HG03575 (cell line): ENCODE measurements around the gene SLC1A2.

ENCODE experiments used
- ATAC-seq: cut with Tn5 transposase; IDR thresholded peaks from one replicate; pipeline ENCODE4 v1.9.1; 2021; ENCODE audit not compliant: unreplicated experiment, insufficient number of reproducible peaks, low FRiP score; ENCODE audit errors: extremely low read depth

Gene SLC1A2

GRCh38 chr11:35316161-35316560 is 103.2 kb downstream of the SLC1A2 start:
- no peak for ATAC-seq

DNA sequence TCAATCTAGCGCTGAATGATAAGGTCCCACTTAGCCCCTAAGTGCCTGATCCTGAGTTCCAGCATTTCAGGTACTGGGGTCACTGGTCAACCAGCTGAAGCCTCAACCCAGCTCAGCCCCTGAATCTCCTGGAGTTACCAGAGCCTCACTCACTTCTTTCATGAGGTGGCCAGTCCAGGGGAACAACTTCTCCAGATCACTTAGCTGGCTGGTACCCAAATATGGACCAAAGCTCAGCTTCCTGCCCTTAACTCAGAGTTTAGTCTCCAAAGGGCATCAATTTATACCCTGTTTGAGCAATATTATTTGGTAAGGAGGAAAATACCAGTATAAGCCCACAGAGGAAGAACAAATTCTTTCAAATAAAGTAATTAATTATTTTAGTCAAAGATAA is 105.6 kb downstream of the SLC1A2 start:
- ATAC-seq, result no peak

DNA sequence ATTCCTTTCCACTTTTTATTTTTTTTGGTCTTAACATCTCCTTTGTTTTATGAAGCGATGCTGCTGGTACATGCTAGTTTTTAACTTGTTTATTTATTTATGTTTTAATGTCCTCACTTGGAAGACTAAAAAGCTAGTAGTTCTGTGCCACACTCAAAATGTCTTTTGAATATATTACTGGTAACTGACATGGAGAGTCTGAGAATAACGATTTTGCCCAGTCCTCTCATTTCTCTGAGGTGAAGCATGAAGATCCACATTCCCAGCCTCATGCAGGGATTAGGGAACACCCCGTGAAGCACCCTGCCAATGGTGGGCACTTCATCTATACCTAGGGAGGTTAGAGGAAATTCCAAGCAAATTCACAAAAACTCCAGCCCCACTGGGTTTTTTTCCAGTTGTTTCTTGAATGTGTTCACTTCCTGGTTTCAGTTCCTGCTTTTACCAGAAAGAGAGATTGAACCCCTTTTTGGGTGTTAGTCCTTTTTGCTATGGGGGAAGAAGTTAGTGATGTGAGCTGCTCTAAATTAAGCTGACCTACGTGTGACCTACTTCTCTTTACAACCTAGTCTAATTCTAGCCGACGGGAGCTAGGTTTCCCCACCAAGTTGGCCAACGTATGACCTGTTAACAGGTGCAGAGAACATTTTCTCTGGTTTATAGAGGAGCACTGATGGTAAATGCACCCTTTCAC is 106.1 kb downstream of the SLC1A2 start:
- peak; percentile 88 for ATAC-seq

DNA sequence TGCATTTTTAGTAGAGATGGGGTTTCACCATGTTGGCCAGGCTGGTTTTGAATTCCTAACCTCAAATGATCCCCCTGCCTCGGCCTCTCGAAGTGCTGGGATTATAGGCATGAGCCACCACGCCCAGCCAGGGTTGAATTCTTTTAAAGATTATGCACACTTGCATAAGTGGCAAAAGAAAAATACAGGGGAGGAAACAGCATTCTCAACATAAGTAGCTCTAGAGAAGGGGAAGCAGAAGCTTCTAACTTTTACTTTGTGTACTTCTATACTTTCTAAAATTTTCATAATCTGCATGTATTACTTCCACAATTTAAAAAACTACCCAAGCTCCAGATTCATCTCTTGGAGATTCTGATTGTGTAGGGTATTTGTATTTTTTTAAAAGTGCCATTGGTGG is 108.0 kb downstream of the SLC1A2 start:
- no peak for ATAC-seq

DNA sequence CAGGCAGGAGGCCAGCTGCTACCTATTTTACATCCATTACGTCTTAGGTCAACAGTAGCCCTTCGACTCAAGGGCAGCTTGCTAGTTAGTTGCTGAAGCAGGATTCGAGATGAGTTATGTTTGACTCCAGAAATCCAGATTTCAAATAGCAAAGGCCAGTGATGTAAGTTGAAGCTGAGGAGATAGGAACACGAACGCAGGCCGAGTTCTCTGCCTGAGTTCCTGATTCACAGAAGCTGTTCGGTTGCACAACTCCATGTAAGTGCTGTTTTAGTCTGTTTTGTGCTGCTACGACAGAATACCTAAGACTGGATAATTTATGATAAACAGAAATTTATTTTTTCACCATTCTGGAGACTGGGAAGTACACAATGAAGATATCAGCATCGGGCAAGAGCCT is 111.2 kb downstream of the SLC1A2 start:
- no peak for ATAC-seq

DNA sequence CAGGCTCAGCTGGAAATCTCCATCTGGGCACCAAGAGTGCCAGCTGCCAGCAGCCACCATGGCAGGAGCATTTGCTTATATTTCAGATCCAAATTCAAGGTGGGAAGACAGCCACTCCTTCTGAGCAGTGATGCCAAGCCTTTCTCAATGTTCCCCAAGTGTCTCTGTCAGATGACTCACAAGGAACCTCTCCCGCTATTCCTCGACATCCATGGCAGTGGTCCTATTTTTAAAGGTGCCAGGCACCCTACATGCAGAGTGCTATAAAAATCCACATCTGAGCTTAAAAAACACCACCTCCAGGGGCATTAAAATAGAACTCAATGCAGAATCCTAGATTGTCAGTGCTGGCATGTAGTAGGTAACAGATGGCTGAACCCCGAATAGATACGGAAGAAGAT is 112.1 kb downstream of the SLC1A2 start:
- no peak for ATAC-seq

- no peak for ATAC-seq
Measured at GRCh38 chr11:35305670-35306382, 113.5 kb downstream of the SLC1A2 start.

- no peak for ATAC-seq
Measured at GRCh38 chr11:35304900-35305460, 114.4 kb downstream of the SLC1A2 start.

DNA sequence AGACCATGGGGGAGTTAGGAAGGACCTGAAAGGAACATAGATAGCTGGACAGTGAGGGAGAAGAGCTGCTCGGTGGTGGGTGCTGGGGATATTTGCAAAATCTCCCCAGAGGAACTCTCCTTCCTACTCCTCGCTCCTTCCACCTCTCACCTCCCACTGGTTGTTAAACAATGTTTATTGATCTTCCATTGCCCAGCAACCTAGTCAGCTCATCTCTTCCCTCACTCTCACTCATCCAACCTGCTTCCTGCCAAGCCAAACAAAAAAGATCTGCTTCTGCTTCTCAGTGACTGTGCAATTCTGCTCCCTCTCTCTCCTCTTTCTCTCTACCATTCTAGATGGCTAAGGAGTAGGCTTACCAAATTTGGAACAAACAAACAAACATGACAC is 115.0 kb downstream of the SLC1A2 start:
- ATAC-seq, result no peak

DNA sequence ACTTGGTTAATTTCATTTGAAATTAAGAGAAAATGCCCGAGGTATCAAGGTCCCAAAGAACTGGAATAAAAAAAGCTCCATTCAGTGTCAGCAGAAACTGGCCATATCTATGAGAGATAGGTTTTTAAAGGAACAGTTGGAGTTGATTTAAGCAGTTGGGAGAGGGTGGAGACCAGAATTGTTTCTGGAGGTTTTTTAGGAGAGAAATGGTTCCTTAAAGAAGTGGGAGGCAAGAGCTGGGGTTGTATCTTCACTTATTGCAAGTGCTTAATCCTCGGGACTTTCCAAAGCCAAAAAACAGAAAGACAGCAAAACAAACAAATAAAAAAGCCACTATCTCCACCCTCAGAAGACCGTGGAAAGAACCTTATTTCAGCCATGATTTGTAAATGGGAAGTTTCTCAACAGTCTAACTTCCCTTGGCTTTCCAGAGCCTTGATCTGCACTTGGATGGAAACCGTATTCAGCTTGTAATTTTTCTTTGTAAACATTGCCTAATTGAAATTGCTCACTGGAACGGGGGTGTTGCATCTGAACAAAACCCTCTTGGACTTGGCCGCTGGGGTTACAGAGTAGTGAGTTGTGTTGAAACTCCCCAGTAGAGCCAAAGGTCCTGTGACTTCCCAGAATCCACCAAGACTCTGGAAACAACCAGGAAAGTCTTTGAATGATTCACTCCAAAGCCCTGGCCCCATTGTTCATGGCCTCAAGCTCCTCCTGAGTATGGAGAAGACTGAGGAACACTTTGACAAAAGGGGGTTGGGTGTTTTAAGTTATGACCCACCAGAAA is 115.6 kb downstream of the SLC1A2 start:
- no peak for ATAC-seq

GRCh38 chr11:35302398-35302797 is 117.0 kb downstream of the SLC1A2 start:
- no peak for ATAC-seq

- no peak for ATAC-seq
Measured at GRCh38 chr11:35298369-35298768, 121.0 kb downstream of the SLC1A2 start.

GRCh38 chr11:35295751-35296150 is 123.6 kb downstream of the SLC1A2 start:
- ATAC-seq, result no peak

DNA sequence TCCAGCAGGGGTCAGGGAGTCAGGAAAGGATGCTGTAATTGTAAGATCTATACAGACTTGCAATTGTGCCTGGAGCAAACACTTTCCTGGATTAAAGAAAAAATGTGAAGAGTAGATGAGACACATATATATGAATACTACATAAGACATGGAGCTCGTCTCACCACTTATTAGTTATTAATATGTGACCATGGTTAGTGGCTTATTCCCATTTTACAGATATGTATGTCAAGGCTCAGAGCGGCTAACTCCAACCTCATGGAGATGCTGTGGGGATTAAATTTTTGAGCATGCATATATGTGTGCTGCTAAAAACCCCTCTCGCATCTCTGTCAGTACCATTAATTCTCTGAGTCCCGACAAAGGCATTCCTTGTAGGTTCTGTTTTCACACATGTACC is 125.7 kb downstream of the SLC1A2 start:
- no peak for ATAC-seq

DNA sequence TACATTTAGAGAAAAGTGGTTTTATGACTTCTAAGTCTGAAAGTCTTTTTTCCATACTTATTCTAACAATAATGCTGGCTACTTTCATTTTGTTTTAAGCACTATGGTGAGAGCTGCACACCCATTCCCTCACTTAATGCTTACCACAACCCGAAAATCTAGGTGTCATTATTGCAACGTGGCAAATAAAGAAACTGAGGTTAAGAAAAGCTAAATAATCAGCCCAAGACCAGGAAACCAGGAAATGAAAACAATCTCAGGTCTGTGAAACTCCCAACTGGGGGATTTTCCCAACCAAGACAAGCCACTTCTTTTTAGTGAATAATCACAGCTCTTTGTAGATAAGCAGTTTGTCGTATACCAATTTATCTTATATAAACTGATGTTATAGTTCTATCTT is 126.3 kb downstream of the SLC1A2 start:
- no peak for ATAC-seq

DNA sequence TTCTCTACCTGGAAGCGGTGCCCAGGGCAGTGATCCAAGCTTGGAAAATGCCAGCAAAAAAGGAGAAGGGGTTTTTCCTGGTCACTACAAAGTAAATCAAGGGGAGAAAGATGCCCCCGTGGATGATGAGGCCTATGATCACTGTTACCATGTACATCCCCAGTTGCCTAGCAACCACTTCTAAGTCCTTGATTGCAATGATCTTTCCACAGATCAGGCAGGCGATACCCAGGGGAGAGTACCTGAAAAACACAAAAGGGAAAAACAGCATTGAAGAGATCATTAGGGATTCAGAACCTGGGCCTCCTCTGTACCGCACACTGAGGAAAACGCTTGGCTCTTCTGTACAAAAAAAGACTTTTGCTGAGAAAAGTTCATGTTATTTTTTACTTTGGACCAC is 127.1 kb downstream of the SLC1A2 start:
- ATAC-seq, result no peak

- ATAC-seq, result no peak
Measured at GRCh38 chr11:35290876-35291275, 128.5 kb downstream of the SLC1A2 start.

DNA sequence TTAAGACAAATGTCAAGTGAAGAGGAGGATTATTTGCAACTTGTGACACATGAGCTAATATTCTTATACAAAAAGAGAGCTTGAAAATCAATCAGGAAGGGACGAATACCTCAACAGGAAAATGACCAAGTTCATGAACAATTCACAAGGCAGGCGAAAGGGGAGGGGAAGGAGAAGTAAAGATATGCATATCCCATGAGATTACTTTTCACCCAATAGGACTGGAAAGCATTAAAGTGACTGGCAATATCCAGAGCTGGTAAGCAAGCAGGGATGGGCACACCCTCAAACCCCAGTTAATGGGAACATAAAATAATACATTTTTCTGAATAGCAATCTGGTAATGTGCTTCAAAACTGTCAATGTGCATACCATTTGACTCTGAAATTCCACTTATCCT is 129.5 kb downstream of the SLC1A2 start:
- no peak for ATAC-seq

DNA sequence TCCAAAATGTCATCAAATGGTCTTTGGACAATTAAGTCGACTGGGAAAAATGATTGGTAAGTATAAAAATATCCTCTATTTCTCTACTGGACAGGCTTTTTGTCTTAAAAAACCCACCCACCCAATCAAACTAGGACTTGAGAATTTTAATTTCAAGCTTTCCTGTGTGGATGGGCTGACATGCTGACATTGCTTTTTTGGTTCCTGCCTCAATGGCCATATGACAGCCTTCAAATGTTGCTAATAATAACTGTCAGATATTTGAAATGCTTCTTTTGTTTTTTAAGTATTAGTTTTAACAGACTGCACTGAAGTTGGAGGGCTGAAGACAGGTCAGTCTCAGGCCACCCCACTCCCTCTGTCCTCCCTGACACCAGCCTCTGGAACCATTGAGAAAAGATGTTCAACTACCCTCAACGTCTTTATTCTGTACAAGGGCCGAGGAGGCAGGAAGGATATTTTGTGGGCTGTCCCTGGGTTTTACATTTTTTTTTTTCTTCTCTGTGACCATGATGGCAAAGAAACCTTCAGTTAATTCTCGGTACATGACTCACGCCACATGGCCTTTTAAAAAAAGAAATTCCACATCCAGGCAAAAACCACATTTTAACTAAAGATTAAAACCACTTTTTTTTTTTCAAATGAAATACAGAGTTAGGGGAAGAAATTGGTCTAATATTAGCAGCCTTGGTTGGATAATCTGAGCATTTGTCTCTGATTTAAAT is 130.4 kb downstream of the SLC1A2 start:
- no peak for ATAC-seq
